Endothelial cell (in vitro differentiated cells): ENCODE data around the gene FBXW12. TPM values are rescaled to one million over a fixed set of nuclear protein-coding genes. Genes with fewer than 3 reads are reported as not detected.
"Not testable (repeated sequence)": the region's sequence is repeated elsewhere in the genome, so short reads cannot be mapped to it uniquely, and the experiment has no call there.

Experiments
- DNase-seq: peaks from one replicate; pipeline ENCODE4 v3.0.0; 2021; ENCODE audit warnings: low spot score
- H3K27ac Mint-ChIP-seq: one replicate; pipeline ENCODE4 v1.8.0; 2021; ENCODE audit warnings: mixed read lengths, inconsistent platforms; ENCODE audit not compliant: unreplicated experiment
- H3K27me3 Mint-ChIP-seq: one replicate; pipeline ENCODE4 v1.8.0; 2021; ENCODE audit warnings: mild to moderate bottlenecking, moderate library complexity, mixed read lengths, inconsistent platforms; ENCODE audit not compliant: unreplicated experiment
- H3K36me3 Mint-ChIP-seq: one replicate; pipeline ENCODE4 v1.8.0; 2021; ENCODE audit warnings: mild to moderate bottlenecking, low read depth, mixed read lengths, inconsistent platforms; ENCODE audit not compliant: unreplicated experiment
- H3K4me1 Mint-ChIP-seq: one replicate; pipeline ENCODE4 v1.8.0; 2021; ENCODE audit warnings: mild to moderate bottlenecking, mixed read lengths, inconsistent platforms; ENCODE audit not compliant: unreplicated experiment
- H3K4me3 Mint-ChIP-seq: one replicate; pipeline ENCODE4 v1.8.0; 2021; ENCODE audit warnings: mild to moderate bottlenecking, mixed read lengths, inconsistent platforms; ENCODE audit not compliant: unreplicated experiment
- H3K9me3 Mint-ChIP-seq: one replicate; pipeline ENCODE4 v1.8.0; 2021; ENCODE audit warnings: mixed read lengths, inconsistent platforms; ENCODE audit not compliant: unreplicated experiment
- CTCF ChIP-seq: fragments of 200-600 bp; sonication (generic); IDR thresholded peaks from one replicate; pipeline ENCODE4 v1.5.0; 2021; ENCODE audit warnings: antibody characterized with exemption; ENCODE audit not compliant: unreplicated experiment
- long read RNA-seq: library from polyadenylated mRNA; unstranded; transcript quantifications from one replicate; pipeline ENCODE4 v2.0.0, GENCODE V29; 2020; ENCODE audit not compliant: unreplicated experiment
- total RNA-seq: library from RNA; stranded (reverse); fragmentation: NEBNext Ultra II Directional; extraction: Animal tissue kit (Norgen Biotek cat#: 25700); gene quantifications from one replicate; pipeline ENCODE4 v1.2.1, GENCODE V29; 2021; ENCODE audit not compliant: unreplicated experiment

Gene FBXW12, protein sequence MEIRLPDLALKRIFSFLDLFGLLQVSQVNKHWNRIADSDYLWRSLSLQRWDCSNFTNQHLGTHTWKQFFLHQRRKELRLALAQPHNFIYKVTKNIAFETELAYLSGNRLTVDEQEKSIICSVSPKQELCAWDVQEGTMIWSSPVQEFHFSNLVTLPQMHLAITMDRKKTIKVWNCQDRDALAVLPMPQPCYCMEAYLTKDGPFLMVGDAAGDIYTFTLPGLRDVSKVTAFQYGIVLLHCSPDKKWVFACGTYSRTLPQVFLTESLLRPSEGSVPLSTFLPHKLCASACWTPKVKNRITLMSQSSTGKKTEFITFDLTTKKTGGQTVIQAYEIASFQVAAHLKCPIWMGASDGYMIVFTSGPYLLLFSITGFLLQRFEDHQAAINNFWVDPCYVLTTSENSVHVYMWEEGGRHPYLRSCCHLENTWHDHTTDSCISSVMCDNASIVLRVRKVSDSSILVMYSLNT
- total RNA-seq, result not detected
- long read RNA-seq, partial matches to known transcripts, result 0 of 1 reads
- long read RNA-seq, other reads (novel, unspliced or antisense), result 1 of 1 reads

GRCh38 chr3:48371651-48372376, at the start of gene FBXW12:
TSS of gene FBXW12 (plus strand) at chr3:48372219. CDS start at chr3:48372768, 549 bp downstream.
- Mint-ChIP-seq H3K4me1 (peaks cover 25% of the 10 kb centered on the region), H3K27ac (no peak within 1 kb of the TSS)

DNA sequence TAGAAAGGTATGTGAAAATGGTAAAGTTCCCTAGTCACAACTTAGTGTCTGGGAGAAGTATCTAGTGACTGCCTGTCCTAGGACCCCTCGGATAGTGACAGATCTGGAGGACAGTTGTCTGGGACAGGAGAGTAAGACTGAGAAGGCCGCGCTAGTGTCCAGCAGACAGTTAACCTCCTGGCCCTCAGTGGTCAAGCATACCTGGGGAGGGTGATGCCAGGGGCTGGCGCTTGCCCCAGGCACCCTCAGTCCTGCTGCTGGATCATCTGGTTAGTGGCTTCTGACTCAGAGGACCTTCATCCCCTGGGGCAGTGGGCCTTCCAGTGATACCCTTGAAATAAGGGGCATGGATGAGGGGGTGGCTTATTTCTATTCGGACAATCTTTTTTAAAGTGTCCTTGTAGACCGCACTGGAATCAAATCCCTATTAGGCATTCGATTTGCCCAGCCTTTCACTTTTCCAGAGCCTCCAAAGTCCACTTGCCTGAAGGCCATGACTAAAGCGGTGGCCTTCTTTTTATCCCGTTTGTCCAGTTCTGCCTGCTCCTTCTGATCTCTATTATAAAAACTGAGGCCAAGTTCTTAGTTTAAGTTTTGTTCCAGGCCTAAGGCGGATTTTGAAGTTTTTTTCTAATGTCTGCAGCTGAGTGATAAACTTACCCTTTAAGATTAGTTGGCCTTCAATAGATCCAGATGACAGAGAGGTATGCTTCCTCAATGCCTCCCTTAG, 40.1 kb upstream of the FBXW12 start:
- not testable (repeated sequence) for H3K27ac Mint-ChIP-seq, DNase-seq, H3K9me3 Mint-ChIP-seq, H3K27me3 Mint-ChIP-seq, H3K36me3 Mint-ChIP-seq
- H3K4me3 Mint-ChIP-seq, result peak overlapping the region; percentile 31
- peaks cover 12% of the 10 kb centered on the region for H3K4me1 Mint-ChIP-seq

More at GRCh38 chr3:48371651-48372376, at the start of gene FBXW12:
- Mint-ChIP-seq H3K9me3 (no peaks in the 10 kb centered on the region), H3K27me3 (no peaks in the 10 kb centered on the region), H3K4me3 (no peak within 1 kb of the TSS), H3K36me3 (no peaks in the 10 kb centered on the region)
- no peak for TF ChIP-seq CTCF
- DNase-seq, result no peak

DNA sequence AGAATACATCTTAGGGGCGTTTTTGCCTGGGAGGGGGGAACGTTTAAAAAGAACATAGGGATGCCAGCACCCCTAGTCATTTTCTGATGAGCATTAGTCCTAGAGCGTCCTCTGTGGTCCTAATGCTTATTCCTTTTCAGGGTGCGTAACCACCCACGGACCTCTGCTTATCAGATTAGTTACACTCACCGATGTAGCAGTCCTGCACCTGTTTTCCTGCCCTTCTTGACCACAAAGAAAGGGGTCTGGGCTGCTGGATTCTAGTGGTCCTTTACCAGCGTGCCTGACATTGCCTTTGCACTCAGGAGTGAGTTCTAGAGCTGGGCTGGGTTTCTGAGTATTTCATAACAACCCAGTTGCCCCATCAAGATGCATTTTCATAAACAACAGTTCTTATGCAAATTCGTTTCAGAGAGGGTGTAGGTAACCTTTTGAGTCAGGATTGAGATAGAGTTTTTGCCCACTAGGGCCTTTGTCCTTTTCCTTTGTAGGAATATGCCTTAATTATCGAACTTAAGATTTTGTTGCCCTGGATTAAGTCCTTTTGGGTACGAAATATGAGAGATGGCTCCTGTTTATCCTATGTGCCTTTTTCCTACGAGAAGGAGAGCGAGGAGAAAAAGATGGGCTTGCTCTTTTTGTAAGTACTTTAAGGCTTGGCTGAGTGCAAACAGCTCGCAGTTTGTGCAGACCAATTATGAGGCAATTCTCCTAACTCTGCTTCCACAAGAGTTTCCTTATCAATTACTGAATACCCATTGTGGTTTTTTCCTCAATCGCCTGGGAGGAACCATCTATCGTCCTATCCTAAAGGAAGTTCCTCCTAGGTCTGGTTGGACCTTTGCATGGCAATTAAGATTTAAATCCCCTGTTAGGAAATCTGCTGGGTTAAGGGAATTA, 38.4 kb upstream of the FBXW12 start, which contains the start of gene SPINK8:
SPINK8 (minus strand) TSS at position 316 of the 900 bp plus-strand sequence. CDS start 5,320 bp downstream, outside the sequence.
- DNase-seq, H3K36me3 Mint-ChIP-seq, H3K27me3 Mint-ChIP-seq, H3K9me3 Mint-ChIP-seq, H3K27ac Mint-ChIP-seq: not testable (repeated sequence)
- H3K4me3 Mint-ChIP-seq, result peak within 1 kb of the TSS; percentile 31
- H3K4me1 Mint-ChIP-seq, result peaks cover 12% of the 10 kb centered on the region

- peaks cover 3% of the 10 kb centered on the region for H3K27me3 Mint-ChIP-seq
- DNase-seq, result no peak
- no peak overlapping the region for H3K4me3 Mint-ChIP-seq
- H3K4me1 Mint-ChIP-seq, result peaks cover 12% of the 10 kb centered on the region
- no peaks in the 10 kb centered on the region for H3K36me3 Mint-ChIP-seq
- H3K27ac Mint-ChIP-seq, result no peak overlapping the region
- TF ChIP-seq CTCF, result no peak
- H3K9me3 Mint-ChIP-seq, result no peaks in the 10 kb centered on the region
Observed at GRCh38 chr3:48334605-48335004, 37.4 kb upstream of the FBXW12 start.

GRCh38 chr3:48335286-48335685, 36.7 kb upstream of the FBXW12 start:
- not testable (repeated sequence) for H3K36me3 Mint-ChIP-seq, H3K27me3 Mint-ChIP-seq, H3K27ac Mint-ChIP-seq, H3K4me3 Mint-ChIP-seq, DNase-seq, H3K9me3 Mint-ChIP-seq
- H3K4me1 Mint-ChIP-seq, result peaks cover 12% of the 10 kb centered on the region

DNA sequence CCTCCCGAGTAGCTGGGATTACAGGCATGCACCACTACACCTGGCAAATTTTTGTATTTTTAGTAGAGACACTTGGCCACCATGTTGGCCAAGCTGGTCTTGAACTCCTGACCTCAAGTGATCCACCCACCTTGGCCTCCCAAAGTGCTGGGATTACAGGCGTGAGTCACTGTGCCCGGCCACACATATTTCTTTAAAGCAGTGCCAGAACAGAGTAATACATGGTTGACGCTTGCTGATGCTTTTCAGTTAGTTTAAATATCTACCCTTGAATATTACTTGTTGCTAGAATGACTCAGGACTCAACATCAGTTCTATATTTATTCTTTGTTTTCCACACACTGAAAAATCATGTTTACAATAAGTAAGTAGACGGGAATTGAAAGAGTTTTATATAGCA, 34.5 kb upstream of the FBXW12 start:
- H3K27ac Mint-ChIP-seq, H3K36me3 Mint-ChIP-seq, DNase-seq, H3K4me3 Mint-ChIP-seq, H3K9me3 Mint-ChIP-seq, H3K4me1 Mint-ChIP-seq, H3K27me3 Mint-ChIP-seq: not testable (repeated sequence)
